HepG2 (cell line): ENCODE measurements around the gene VAMP2. TPM values are rescaled to one million over a fixed set of nuclear protein-coding genes. Genes with fewer than 3 reads are reported as not detected.

Source experiments
- ARID2 ChIP-seq: sonication (generic); formaldehyde crosslinking; IDR thresholded peaks from 2 replicates; pipeline ENCODE4 v1.8.1; 2022; ENCODE audit warnings: mild to moderate bottlenecking, missing genetic modification reagents, borderline replicate concordance
- ARNT2 ChIP-seq: sonication (generic); formaldehyde crosslinking; IDR thresholded peaks from 2 replicates; pipeline ENCODE4 v1.8.0; 2022; ENCODE audit warnings: mild to moderate bottlenecking, low read depth, missing genetic modification reagents, moderate library complexity
- ESRRA ChIP-seq: sonication (generic); formaldehyde crosslinking; IDR thresholded peaks from 2 replicates; pipeline ENCODE4 v1.5.1; 2020; ENCODE audit warnings: mild to moderate bottlenecking, low read depth, missing genetic modification reagents
- ETV5 ChIP-seq: IDR thresholded peaks from 2 replicates; pipeline ENCODE4 v1.6.1; 2018; ENCODE audit warnings: missing biosample characterization, missing genetic modification reagents, inconsistent platforms, borderline replicate concordance
- FOXA1 ChIP-seq, 2 experiments: fragments of 450-650 bp in 1 of 2; sonication (generic) in 1 of 2; formaldehyde crosslinking in 1 of 2; IDR thresholded peaks; 2 replicates each; pipeline versions ENCODE4 v1.4.0 to v1.6.1; 2016 to 2020; ENCODE audit warnings: missing genetic modification reagents in 1 of 2
- MXD1 ChIP-seq: sonication (generic); formaldehyde crosslinking; IDR thresholded peaks from 2 replicates; pipeline ENCODE4 v1.4.0; 2020; ENCODE audit warnings: mild to moderate bottlenecking, missing genetic modification reagents
- NAIF1 ChIP-seq: sonication (generic); formaldehyde crosslinking; IDR thresholded peaks from 2 replicates; pipeline ENCODE4 v1.5.0; 2020; ENCODE audit warnings: mild to moderate bottlenecking, missing genetic modification reagents, borderline replicate concordance
- NKX3-1 ChIP-seq: sonication (generic); formaldehyde crosslinking; IDR thresholded peaks from 2 replicates; pipeline ENCODE4 v1.5.0; 2020; ENCODE audit warnings: missing genetic modification reagents
- POLR2G ChIP-seq: fragments of 200-400 bp; formaldehyde crosslinking; IDR thresholded peaks from 2 replicates; pipeline ENCODE4 v1.6.1; 2018; ENCODE audit warnings: mild to moderate bottlenecking, low read depth, low read length, moderate library complexity
- TBX3 ChIP-seq: fragments of 450-650 bp; IDR thresholded peaks from 2 replicates; pipeline ENCODE4 v1.6.1; 2017; ENCODE audit warnings: antibody characterized with exemption, mild to moderate bottlenecking, inconsistent platforms, borderline replicate concordance
- XRCC5 ChIP-seq: fragments of 200-400 bp; formaldehyde crosslinking; optimal IDR thresholded peaks from 2 replicates; pipeline ENCODE3; 2017; ENCODE audit warnings: mild to moderate bottlenecking, low read length
- ZBTB37 ChIP-seq: sonication (generic); formaldehyde crosslinking; IDR thresholded peaks from 2 replicates; pipeline ENCODE4 v1.4.0; 2020; ENCODE audit warnings: mild to moderate bottlenecking, missing genetic modification reagents
- ZBTB46 ChIP-seq: sonication (generic); formaldehyde crosslinking; IDR thresholded peaks from 2 replicates; pipeline ENCODE4 v1.4.0; 2020; ENCODE audit warnings: mild to moderate bottlenecking, missing genetic modification reagents, borderline replicate concordance
- ZBTB7A ChIP-seq: sonication (generic); formaldehyde crosslinking; IDR thresholded peaks from 2 replicates; pipeline ENCODE4 v1.8.0; 2022; ENCODE audit warnings: mild to moderate bottlenecking, missing genetic modification reagents
- ZFY ChIP-seq: sonication (generic); formaldehyde crosslinking; IDR thresholded peaks from 2 replicates; pipeline ENCODE4 v1.4.0; 2020; ENCODE audit warnings: missing genetic modification reagents
- ZHX2 ChIP-seq, 2 experiments: sonication (generic) in 1 of 2; formaldehyde crosslinking in 1 of 2; IDR thresholded peaks; 2 replicates each; pipeline versions ENCODE4 v1.6.1 to v1.9.0; 2014 to 2022; ENCODE audit warnings: antibody characterized with exemption in 1 of 2, borderline replicate concordance in 1 of 2, inconsistent platforms in 1 of 2, low read depth in 1 of 2, missing genetic modification reagents in 1 of 2
- ZNF224 ChIP-seq: sonication (generic); formaldehyde crosslinking; IDR thresholded peaks from 2 replicates; pipeline ENCODE4 v1.5.0; 2020; ENCODE audit warnings: mild to moderate bottlenecking, missing genetic modification reagents
- ZNF34 ChIP-seq: sonication (generic); formaldehyde crosslinking; IDR thresholded peaks from 2 replicates; pipeline ENCODE4 v1.4.0; 2020; ENCODE audit warnings: mild to moderate bottlenecking, missing genetic modification reagents, borderline replicate concordance
- ZNF550 ChIP-seq: sonication (generic); formaldehyde crosslinking; IDR thresholded peaks from 2 replicates; pipeline ENCODE4 v1.4.0; 2020; ENCODE audit warnings: mild to moderate bottlenecking, missing genetic modification reagents, borderline replicate concordance
- polyA plus RNA-seq, 8 experiments: library from polyadenylated mRNA; depleted of rRNA in 3 of 8; stranded (reverse) in 7 of 8; unstranded in 1 of 8; fragments of >200 nt; fragmentation: Illumina TruSeq in 4 of 8; extraction: Trizol in 4 of 8; gene quantifications; 2 replicates each; pipeline versions ENCODE4 v1.2.1 to v1.2.3, GENCODE V29; 2011 to 2016; ENCODE audit warnings: low read depth in 4 of 8, missing spikeins in 1 of 8, mixed read lengths in 1 of 8; ENCODE audit not compliant: insufficient read depth in 1 of 8
- total RNA-seq, 5 experiments: library from RNA; depleted of rRNA; stranded (reverse); fragments of >200 nt; fragmentation: Illumina TruSeq; extraction: Trizol; gene quantifications; 2 replicates each; pipeline ENCODE4 v1.2.3, GENCODE V29; 2016; ENCODE audit warnings: low read depth in 1 of 5

VAMP2 gene
- total and polyA plus RNA-seq, 2 of the 13 experiments (the other 11 are each of a cell fraction or from before 2014, with no cell fraction given) = 3.9 to 17.2 TPM

- TF ChIP-seq NAIF1 (CRISPR knock-in tag) (no peak), MXD1 (CRISPR knock-in tag) (peak; percentile 75), FOXA1 (IDR thresholded peaks at IDR 0.05) (no peak), FOXA1 (CRISPR knock-in tag; IDR thresholded peaks at IDR 0.05) (no peak), ZNF34 (0 out of 2 replicates have a peak, but pooled peaks have one; percentile 49), XRCC5 (peak; percentile 52), ZBTB7A (CRISPR knock-in tag) (no peak), ARID2 (CRISPR knock-in tag) (no peak), ESRRA (CRISPR knock-in tag) (no peak), ZBTB46 (peak; percentile 29; the same call in 1 of the 2 replicates), NKX3-1 (CRISPR knock-in tag) (0 out of 2 replicates have a peak, but pooled peaks have one; percentile 50), ZBTB37 (no peak), POLR2G (peak; percentile 69), ZNF224 (CRISPR knock-in tag) (no peak), ETV5 (no peak), TBX3 (no peak), ZFY (peak; percentile 72), ARNT2 (peak; percentile 48; the same call in 1 of the 2 replicates), ZNF550 (no peak), ZHX2 (IDR thresholded peaks at IDR 0.05; ENCODE audit: low read depth) (no peak), ZHX2 (CRISPR knock-in tag; IDR thresholded peaks at IDR 0.05; ENCODE audit: borderline replicate concordance) (no peak)
These were observed 27.1 kb upstream of the VAMP2 start, which contains the start of gene BORCS6 (continued) for GRCh38 chr17:8189711-8190477.
